PC-3 (cell line): ENCODE data around the gene TAF13.

ENCODE experiments used
- CTCF ChIP-seq: fragments of 300-600 bp; sonication (generic); conservative IDR thresholded peaks from 2 replicates; pipeline ENCODE4 v1.5.1; 2017; ENCODE audit warnings: antibody characterized with exemption, low read depth, mild to moderate bottlenecking, low read length
- EZH2 ChIP-seq: fragments of 300-600 bp; sonication (generic); IDR thresholded peaks from one replicate; pipeline ENCODE4 v1.6.1; 2017; ENCODE audit warnings: antibody characterized with exemption, mild to moderate bottlenecking, low read length; ENCODE audit not compliant: unreplicated experiment

- TF ChIP-seq CTCF (no peak), EZH2 (no peak)
Measured at GRCh38 chr1:109091839-109092193, 16.0 kb upstream of the TAF13 start.
